Measurements from ENCODE around the gene NECTIN1.

NECTIN1 gene

GRCh38 chr11:119755356-119756071, 26.5 kb upstream of the NECTIN1 start:
- no peak for DNase-seq

GRCh38 chr11:119754656-119755355, 25.8 kb upstream of the NECTIN1 start:
- no peak for DNase-seq

GRCh38 chr11:119754199-119754598, 25.2 kb upstream of the NECTIN1 start:
- DNase-seq, result no peak

GRCh38 chr11:119752946-119753345, 23.9 kb upstream of the NECTIN1 start:
- DNase-seq, result no peak

GRCh38 chr11:119752345-119752871, 23.4 kb upstream of the NECTIN1 start:
- DNase-seq, result no peak

- DNase-seq, result no peak
These were observed 21.1 kb upstream of the NECTIN1 start for GRCh38 chr11:119750056-119750455.

GRCh38 chr11:119749006-119749565, 20.1 kb upstream of the NECTIN1 start:
- DNase-seq, result no peak

- DNase-seq, result no peak
These were observed 19.1 kb upstream of the NECTIN1 start for GRCh38 chr11:119747868-119748660.

GRCh38 chr11:119745776-119746535, 17.0 kb upstream of the NECTIN1 start:
- no peak for DNase-seq

GRCh38 chr11:119745112-119745511, 16.1 kb upstream of the NECTIN1 start:
- DNase-seq, result no peak

GRCh38 chr11:119744577-119744976, 15.6 kb upstream of the NECTIN1 start:
- DNase-seq, result no peak

GRCh38 chr11:119743006-119743405, 14.0 kb upstream of the NECTIN1 start:
- DNase-seq, result no peak

- no peak for DNase-seq
These were observed 13.4 kb upstream of the NECTIN1 start for GRCh38 chr11:119742263-119742861.

GRCh38 chr11:119741369-119742262, 12.6 kb upstream of the NECTIN1 start:
- no peak for DNase-seq

GRCh38 chr11:119739975-119740374, 11.0 kb upstream of the NECTIN1 start:
- DNase-seq, result no peak

GRCh38 chr11:119739021-119739703, 10.2 kb upstream of the NECTIN1 start:
- DNase-seq, result no peak

- DNase-seq, result no peak
These were observed 9.0 kb upstream of the NECTIN1 start for GRCh38 chr11:119738059-119738439.

GRCh38 chr11:119737366-119738058, 8.5 kb upstream of the NECTIN1 start:
- no peak for DNase-seq

GRCh38 chr11:119734788-119735187, 5.8 kb upstream of the NECTIN1 start:
- peak; percentile 55 for DNase-seq
